GM12872 (cell line): ENCODE data around the gene CENPL.

Experiments used
- CTCF ChIP-seq: IDR thresholded peaks from 3 replicates; pipeline ENCODE4 v1.5.1; 2011; ENCODE audit warnings: low read depth, mild to moderate bottlenecking, low read length, moderate library complexity; ENCODE audit not compliant: insufficient read depth

CENPL gene

GRCh38 chr1:173768206-173768605 lies 56.5 kb downstream of the CENPL start:
- TF ChIP-seq CTCF = no peak

- TF ChIP-seq CTCF = no peak
Measured at GRCh38 chr1:173758980-173759379, 65.7 kb downstream of the CENPL start.

- TF ChIP-seq CTCF = no peak
Measured at GRCh38 chr1:173758110-173758509, 66.6 kb downstream of the CENPL start.

- TF ChIP-seq CTCF = no peak
Measured at GRCh38 chr1:173757666-173758065, 67.0 kb downstream of the CENPL start.

- no peak for TF ChIP-seq CTCF
Measured at GRCh38 chr1:173753830-173754229, 70.9 kb downstream of the CENPL start.
